ENCODE data around the gene HMGCL. TPM values are rescaled to one million over a fixed set of nuclear protein-coding genes. Genes with fewer than 3 reads are reported as not detected.

HMGCL gene
- total and polyA plus RNA-seq, 2 of the 13 experiments (the other 11 are each of a cell fraction or from before 2014, with no cell fraction given), result 21.3 to 41.4 TPM

Other genes with a start within 250 kb of the HMGCL start
- 2,010 and 2,638 TPM in 2 replicates for gene RPL11, start 133.6 kb downstream of the HMGCL start, total RNA-seq (2016; rRNA removed; fragmentation: Illumina TruSeq; extraction: Trizol)
- 1,552 and 1,682 TPM in 2 replicates for gene RPL11, start 133.6 kb downstream of the HMGCL start, polyA plus RNA-seq (2011; rRNA removed)
- gene ELOA, start 82.0 kb downstream of the HMGCL start, total RNA-seq (2016; rRNA removed; fragmentation: Illumina TruSeq; extraction: Trizol), result 28.5 and 36.3 TPM in 2 replicates
- 14.2 and 14.8 TPM in 2 replicates for gene ELOA, start 82.0 kb downstream of the HMGCL start, polyA plus RNA-seq (2011; rRNA removed)
- 37.3 and 44.9 TPM in 2 replicates for gene PITHD1, start 47.0 kb downstream of the HMGCL start, total RNA-seq (2016; rRNA removed; fragmentation: Illumina TruSeq; extraction: Trizol)
- 26.6 and 28.0 TPM in 2 replicates for gene PITHD1, start 47.0 kb downstream of the HMGCL start, polyA plus RNA-seq (2011; rRNA removed)
- gene LYPLA2, start 34.3 kb downstream of the HMGCL start, total RNA-seq (2016; rRNA removed; fragmentation: Illumina TruSeq; extraction: Trizol), result 73.2 and 90.3 TPM in 2 replicates
- 72.1 and 96.1 TPM in 2 replicates for gene LYPLA2, start 34.3 kb downstream of the HMGCL start, polyA plus RNA-seq (2011; rRNA removed)
- 85.2 and 86.6 TPM in 2 replicates for gene GALE, start 24.7 kb downstream of the HMGCL start, total RNA-seq (2016; rRNA removed; fragmentation: Illumina TruSeq; extraction: Trizol)
- gene GALE, start 24.7 kb downstream of the HMGCL start, polyA plus RNA-seq (2011; rRNA removed), result 88.4 and 99.0 TPM in 2 replicates
- gene FUCA1, start 42.9 kb upstream of the HMGCL start, total RNA-seq (2016; rRNA removed; fragmentation: Illumina TruSeq; extraction: Trizol), result 14.9 and 33.6 TPM in 2 replicates
- gene FUCA1, start 42.9 kb upstream of the HMGCL start, polyA plus RNA-seq (2011; rRNA removed), result 29.9 and 32.7 TPM in 2 replicates
- not detected in 2 replicates for gene CNR2, start 87.9 kb upstream of the HMGCL start, total RNA-seq (2016; rRNA removed; fragmentation: Illumina TruSeq; extraction: Trizol)
- gene CNR2, start 87.9 kb upstream of the HMGCL start, polyA plus RNA-seq (2011; rRNA removed), result not detected in 2 replicates
- gene PNRC2, start 134.4 kb upstream of the HMGCL start, total RNA-seq (2016; rRNA removed; fragmentation: Illumina TruSeq; extraction: Trizol), result 97.5 and 159 TPM in 2 replicates
- 53.3 and 74.9 TPM in 2 replicates for gene PNRC2, start 134.4 kb upstream of the HMGCL start, polyA plus RNA-seq (2011; rRNA removed)
- 156 and 186 TPM in 2 replicates for gene SRSF10, start 154.9 kb upstream of the HMGCL start, total RNA-seq (2016; rRNA removed; fragmentation: Illumina TruSeq; extraction: Trizol)
- gene SRSF10, start 154.9 kb upstream of the HMGCL start, polyA plus RNA-seq (2011; rRNA removed), result 98.2 and 126 TPM in 2 replicates